Endothelial cell of hepatic sinusoid (primary cell): Measurements from ENCODE around the gene CAMTA1.

Experiments used
- in situ Hi-C: cut with HindIII; loops from 2 replicates; pipeline ENCODE4 v1.10.0; 2017; ENCODE audit warnings: low sequenced_read_pairs

The CAMTA1 gene

GRCh38 chr1:7430047-7430608 lies 644.9 kb downstream of the CAMTA1 start:
- in situ Hi-C loops: no loop called here

DNA sequence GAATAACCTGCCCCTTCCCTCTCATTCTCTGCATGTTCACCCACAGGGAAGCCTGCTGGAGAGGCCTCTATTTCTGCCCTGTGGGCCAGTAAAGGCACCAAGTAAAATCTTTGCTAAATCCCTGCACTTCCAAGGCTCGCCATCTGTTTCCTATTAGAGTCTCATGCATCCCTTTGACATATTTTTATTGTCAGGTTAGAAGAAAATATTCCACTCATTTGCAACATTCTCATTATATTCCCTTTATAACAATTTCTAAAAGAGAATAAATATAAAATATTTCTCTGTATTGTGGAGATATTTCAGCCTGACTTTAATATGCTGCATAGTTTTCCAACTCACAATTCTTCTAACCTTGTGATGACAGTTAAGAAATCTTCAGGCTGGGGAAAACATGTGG lies 645.4 kb downstream of the CAMTA1 start:
- in situ Hi-C loops: no loop called here

- in situ Hi-C loops: no loop called here
Measured at GRCh38 chr1:7432102-7432899, 647.0 kb downstream of the CAMTA1 start.

GRCh38 chr1:7432900-7433380 lies 647.7 kb downstream of the CAMTA1 start:
- in situ Hi-C loops: no loop called here

GRCh38 chr1:7434566-7434965 lies 649.3 kb downstream of the CAMTA1 start:
- in situ Hi-C loops: no loop called here

GRCh38 chr1:7435276-7436055 lies 650.2 kb downstream of the CAMTA1 start:
- in situ Hi-C loops: no loop called here

DNA sequence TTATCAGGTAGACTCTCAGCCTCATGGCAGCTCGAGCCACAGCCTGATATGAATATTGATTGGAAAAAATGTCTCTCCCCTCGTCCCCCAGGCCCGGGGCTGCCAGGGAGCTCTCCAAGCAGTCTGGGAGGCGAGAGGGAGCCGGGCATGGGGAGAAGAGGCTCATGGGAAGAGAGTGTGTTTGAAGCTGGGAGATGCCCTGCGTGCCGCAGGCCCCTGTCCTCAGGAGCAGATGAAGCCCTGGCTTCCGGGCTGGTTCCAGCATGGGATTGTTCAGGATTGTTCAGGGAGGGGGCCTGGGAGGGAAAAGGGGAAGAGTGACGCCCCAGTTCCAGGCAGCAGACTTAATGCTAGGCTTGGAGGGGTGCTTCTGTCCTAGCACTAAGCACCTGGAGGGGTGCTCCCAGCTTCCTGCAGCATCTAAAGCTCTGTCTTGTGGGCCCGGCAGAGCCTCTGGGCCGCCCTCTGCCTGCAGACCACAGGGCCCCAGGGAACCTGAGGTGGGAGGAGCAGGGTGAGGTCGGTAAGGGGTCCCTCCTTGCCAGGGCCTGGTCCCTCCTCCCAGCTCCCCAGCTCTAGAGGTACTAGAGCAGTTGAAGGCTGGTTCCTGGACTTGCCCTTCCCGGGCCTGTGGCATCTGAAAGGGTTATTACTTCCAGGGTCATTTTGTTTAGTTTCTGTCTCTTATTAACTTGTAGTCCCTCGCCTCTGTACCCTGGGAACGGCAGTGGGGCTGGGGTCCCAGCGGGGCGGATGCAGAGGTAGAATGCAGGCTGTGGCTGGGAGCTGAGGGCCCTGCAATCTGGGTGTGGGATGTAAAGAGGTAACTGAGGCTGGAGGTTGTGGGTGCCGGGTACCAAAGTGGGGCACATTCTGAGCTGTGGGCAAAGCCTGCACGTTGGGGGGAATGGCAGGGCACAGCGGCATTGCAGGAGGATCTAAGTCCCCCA lies 651.1 kb downstream of the CAMTA1 start:
- in situ Hi-C loops: no loop called here

- in situ Hi-C loops: no loop called here
Measured at GRCh38 chr1:7437036-7437435, 651.8 kb downstream of the CAMTA1 start.

DNA sequence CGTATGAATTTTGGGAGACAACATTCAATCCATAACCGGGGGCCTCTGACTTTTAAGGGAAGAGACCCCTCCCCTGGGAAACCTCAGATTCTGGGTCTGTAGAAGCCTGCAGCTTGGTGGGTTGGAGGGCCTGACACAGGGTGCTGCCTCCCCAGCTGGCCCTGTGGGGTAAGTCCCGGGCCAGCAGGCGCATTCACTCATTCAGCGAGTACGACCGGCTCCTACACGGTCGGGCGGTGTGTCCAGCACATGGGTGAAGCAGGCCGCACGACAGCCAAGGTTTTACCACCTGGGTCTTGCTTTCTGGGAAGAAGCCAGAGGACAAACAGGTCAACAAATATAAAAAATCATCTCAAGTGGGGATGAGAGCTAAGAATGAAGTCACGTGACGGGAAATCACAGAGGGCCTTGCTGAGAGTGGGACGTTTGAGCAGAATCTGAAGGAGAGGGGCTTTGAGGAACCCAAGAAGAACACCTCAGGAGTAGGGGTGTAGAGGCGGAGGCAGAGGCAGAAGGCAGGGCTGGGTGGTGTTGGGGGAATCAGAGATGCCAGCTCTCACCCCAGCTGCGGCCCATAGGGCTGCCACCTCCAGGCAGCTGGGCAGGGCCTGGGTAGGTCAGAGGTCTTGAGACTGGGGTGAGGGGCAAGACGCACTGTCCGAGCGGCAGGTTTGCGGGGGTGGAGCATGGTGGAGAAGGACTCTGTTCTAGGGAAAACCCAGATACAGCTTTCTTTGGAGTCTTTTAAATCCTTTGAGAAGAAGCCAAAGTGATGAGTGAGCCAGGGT lies 652.5 kb downstream of the CAMTA1 start:
- in situ Hi-C loops: no loop called here

DNA sequence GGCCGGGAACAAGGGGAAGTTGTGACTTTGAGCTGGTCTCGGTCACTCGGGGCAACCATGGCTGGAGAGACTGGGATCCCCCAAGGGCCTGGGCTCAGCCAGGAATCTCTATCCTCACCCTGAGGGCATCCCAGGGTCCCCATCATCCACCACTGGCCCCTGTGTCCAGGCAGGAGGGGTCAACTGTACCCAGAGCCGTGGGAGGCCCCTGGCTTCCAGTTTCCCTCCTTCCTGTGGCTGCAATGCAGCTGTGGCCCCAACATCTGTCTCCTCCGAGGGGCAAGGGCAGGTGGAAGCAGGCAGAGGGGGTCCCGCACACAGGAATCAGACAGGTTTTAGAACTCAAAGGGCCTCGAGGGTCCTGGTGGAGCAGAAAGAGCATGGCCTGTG lies 653.1 kb downstream of the CAMTA1 start:
- in situ Hi-C loops: no loop called here

DNA sequence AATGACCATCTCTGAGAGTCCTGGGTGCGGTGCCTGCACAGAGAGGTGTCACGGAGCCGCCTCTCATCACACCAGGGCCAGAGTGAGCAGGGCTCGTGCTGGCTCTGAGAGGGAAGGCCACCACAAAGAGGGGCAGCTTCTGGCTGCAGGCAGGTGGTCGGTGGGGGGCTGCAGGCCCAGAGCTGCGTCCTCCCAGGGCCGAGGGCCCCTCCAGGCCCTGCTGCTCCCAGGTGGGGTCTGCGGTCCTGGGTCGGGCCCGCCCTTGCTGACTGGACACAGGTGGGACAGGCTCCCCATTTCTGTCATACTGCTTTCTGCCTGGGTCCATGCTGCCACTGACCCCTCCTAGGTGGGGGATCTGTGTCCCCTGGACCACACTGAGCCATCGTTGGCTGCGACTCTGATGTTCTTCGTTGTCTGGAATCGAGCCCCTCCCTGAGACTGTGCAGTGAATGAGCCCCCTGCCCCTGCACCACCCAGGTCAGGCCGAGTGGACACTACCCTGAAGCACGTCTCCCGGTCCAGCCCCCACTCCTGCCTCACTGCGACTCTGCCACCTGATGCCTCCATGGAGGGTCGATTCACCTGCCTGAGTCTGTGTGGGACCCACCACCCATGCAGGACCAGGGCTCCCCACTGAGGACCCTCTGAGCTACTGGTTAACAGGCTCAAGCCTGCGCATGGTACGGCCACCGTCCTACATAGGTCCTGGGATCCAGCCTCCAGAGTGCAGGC lies 653.8 kb downstream of the CAMTA1 start:
- in situ Hi-C loops: no loop called here

GRCh38 chr1:7440154-7440553 lies 654.9 kb downstream of the CAMTA1 start:
- in situ Hi-C loops: no loop called here

GRCh38 chr1:7441143-7441841 lies 656.0 kb downstream of the CAMTA1 start:
- in situ Hi-C loops: no loop called here

DNA sequence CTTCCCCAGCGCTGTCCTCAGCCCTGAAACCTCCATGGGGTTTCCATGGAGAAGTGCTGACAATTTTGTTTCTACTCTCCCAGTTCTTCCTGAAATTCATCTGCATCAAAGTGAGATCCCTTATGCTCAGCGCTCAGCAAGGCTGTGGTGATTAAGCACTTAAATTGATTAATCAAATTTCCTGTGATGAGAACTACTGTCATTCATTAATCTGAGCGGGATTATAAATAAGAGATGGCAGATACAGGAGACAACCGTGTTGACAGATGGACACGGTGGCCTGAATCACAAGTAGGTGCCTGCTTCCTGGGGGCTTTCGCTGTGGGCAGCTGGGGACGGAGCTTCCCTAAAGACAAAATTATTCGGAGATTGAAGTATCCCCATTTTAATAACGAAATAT lies 656.8 kb downstream of the CAMTA1 start:
- in situ Hi-C loops: no loop called here

DNA sequence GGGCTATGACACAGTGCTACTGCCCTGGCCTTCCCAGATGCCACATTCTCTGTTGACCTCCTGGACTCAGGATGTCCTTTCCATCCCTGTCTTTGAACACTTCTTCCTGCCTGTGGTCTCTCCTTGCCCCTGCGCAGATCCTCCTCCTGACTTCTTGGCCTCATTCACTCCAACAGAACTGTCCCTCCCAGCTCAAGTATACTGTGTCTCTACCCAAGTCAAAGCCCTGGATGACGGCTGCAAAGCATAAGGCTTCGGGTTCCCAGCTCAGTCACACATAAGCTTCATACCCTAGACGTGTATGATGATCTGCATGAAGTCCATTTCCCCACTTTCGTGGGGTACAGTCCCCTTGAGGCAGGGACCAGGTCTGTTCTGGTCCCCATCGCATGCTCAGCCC lies 657.7 kb downstream of the CAMTA1 start:
- in situ Hi-C loops: no loop called here

- in situ Hi-C loops: no loop called here
Measured at GRCh38 chr1:7444363-7444762, 659.1 kb downstream of the CAMTA1 start.

- in situ Hi-C loops: no loop called here
Measured at GRCh38 chr1:7447093-7447492, 661.8 kb downstream of the CAMTA1 start.

- in situ Hi-C loops: no loop called here
Measured at GRCh38 chr1:7447736-7448135, 662.5 kb downstream of the CAMTA1 start.

GRCh38 chr1:7448986-7449385 lies 663.7 kb downstream of the CAMTA1 start:
- in situ Hi-C loops: no loop called here
